SHP77 (cell line): Measurements from ENCODE around the gene PSTPIP1.

ENCODE experiments used
- DNase-seq, 2 experiments: peaks; one replicate each; lab custom pipeline; 2025; lab: John Stamatoyannopoulos, UW

Gene PSTPIP1

DNA sequence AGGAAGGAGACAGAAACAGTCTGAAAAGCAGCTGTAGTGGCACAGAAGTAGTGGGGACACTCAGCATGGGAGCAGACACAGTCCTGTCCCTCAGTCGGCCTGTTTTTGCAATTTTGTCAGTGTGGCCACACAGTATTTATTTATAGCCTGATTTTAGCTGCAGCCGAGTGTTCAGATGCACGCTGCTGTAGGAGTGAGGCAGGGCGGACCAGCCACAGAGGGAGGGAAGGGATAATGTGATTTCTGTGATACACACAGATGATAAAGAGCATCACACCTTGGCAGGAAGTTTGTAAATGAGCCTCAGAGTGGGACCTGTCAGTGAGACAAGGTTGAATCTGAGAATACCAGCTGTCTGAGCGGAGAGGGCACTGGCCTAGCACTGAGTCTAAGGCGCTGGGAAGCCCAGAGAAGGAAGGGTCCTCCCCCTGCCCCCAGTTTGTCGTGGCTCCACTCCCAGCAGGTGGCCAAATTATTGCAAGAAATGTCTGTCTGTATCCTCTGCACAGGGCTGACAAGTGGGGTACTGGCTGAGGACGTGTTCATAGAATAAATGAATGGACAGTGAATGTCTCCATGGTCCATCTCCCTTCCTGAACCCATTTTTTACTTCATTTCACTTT, 3.8 kb downstream of the PSTPIP1 start:
- DNase-seq = no peak

GRCh38 chr15:76999996-77000395, 5.1 kb downstream of the PSTPIP1 start:
- no peak for DNase-seq

- DNase-seq = no peak
Measured at GRCh38 chr15:77001351-77001750, 6.4 kb downstream of the PSTPIP1 start.

GRCh38 chr15:77001966-77002365, 7.0 kb downstream of the PSTPIP1 start:
- no peak for DNase-seq

- no peak for DNase-seq
Measured at GRCh38 chr15:77002436-77002835, 7.5 kb downstream of the PSTPIP1 start.

GRCh38 chr15:77002954-77003912, 8.3 kb downstream of the PSTPIP1 start:
- DNase-seq = no peak

DNA sequence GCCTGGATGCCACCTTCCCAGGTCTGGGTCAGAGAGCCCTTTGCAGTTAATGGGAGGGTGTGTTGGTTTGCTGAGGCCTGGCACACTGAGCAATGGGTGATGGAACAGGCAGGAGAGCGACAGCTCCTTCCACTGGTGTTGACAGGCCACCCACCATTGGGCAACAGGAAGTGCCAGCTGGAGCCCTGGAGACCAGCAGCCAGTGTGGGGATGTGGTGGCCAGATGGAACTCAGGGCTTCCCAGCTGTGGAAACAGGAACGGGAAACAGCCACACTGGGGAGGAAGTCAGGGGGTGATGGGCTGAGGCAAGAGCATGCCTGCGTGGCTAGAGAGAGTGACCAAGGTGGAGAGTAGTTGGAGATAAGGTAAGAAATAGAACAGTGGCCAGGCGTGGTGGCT, 9.3 kb downstream of the PSTPIP1 start:
- no peak for DNase-seq

DNA sequence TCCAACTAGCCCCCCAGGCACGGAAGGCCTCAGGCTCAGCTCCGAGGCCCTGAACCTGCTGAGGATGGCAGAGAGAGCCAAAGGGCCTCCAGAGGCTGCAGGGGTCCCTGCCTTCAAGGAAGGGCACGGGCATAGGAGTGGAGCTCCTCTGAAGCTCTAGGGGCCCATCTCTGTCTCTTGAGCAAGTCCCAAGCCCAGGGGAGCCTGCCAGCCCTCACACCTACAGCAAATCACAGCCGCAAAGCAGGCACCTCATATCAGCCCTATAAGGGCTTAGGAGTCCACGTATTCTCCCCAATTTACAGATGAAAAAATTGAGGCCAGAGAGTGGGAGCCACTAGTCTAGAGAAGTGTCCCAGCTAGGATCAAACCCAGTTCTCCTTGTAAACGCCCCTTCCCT, 14.2 kb downstream of the PSTPIP1 start:
- DNase-seq = no peak

- no peak for DNase-seq
Measured at GRCh38 chr15:77009646-77010311, 14.9 kb downstream of the PSTPIP1 start.

GRCh38 chr15:77010312-77010686, 15.4 kb downstream of the PSTPIP1 start:
- DNase-seq = no peak

- DNase-seq = no peak
Measured at GRCh38 chr15:77010857-77011256, 15.9 kb downstream of the PSTPIP1 start.

GRCh38 chr15:77012117-77012712, 17.3 kb downstream of the PSTPIP1 start:
- no peak for DNase-seq

DNA sequence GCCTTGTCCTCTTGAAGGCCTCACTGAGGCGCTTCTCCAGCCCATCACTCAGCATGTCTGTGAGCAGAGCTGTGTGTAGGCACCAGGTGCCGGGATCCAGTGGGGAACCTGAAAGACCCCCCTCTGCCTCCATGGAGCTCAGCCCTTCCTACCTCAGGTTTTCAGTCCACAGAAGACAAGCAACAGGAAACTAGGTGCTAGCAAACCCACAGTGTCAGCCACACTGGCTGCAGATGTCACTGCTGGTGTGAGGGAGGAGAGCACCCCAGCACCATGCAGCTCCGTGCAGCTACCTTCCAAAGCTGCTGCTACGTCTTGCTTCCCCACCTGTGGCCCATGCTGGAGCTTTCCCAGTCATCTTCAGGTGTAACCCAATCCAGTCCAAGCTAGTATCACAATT, 17.9 kb downstream of the PSTPIP1 start:
- no peak for DNase-seq

DNA sequence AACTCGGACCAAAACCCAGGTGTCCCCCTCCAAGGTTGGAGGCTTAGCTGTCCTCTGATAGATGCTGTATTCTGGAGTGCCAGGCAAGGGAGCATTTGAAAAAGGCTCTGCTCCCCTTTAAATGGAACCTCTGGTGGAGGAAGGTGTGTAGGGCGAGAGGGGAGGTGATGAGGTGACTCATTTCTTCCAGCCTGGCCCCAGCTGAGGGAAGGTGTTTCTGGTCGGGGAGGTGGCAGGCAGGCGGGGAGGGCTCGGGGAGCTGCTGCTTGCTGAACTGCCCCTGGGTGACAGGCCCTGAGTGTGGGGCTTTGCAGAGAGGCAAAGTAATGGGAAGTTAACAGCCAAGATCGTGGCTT, 18.8 kb downstream of the PSTPIP1 start:
- no peak for DNase-seq

DNA sequence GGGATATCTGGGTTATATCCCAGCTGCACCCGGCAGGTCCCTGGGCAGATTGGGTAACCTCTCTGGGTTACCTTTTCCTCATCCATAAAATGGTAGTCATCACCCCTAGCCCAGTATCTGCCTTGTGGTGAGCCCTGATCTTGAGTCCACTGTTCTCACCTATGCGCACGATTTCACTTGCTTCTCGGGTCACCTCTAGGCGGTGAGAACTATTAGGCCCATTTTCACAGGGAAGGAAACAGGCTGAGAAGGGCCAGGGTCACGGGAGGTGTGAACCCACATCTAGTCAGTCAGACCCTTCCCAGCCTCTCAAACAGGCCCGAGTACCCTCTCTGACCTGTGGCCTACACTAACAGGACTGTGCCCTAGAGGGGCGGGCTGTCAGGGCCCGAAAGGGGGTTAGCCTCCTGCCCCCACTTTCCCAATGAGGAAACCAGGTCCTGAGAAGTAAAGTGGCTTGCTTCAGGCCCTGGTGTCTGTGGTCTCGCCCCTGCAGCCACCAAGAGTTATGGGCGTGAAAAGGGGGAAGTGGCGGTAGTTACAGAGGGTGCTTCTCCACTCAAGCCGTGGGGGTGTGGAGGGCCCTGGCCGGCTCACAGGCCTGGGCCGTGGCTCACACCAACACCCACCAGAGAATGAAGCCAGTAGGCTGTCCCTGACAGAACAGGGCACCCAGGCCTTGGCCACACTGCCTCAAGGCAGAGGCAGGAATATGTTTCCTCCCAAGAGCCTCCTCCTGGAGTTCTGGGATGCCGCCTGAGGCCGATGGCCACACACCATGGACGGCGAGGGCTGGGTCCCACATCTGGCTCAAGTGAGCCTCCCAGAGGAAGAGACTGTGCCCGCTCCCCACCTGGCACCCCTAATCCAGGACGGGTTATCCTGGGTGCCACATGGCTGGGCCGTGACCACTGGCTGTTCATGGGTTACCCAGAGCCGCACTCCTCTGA, 19.5 kb downstream of the PSTPIP1 start:
- DNase-seq = no peak

DNA sequence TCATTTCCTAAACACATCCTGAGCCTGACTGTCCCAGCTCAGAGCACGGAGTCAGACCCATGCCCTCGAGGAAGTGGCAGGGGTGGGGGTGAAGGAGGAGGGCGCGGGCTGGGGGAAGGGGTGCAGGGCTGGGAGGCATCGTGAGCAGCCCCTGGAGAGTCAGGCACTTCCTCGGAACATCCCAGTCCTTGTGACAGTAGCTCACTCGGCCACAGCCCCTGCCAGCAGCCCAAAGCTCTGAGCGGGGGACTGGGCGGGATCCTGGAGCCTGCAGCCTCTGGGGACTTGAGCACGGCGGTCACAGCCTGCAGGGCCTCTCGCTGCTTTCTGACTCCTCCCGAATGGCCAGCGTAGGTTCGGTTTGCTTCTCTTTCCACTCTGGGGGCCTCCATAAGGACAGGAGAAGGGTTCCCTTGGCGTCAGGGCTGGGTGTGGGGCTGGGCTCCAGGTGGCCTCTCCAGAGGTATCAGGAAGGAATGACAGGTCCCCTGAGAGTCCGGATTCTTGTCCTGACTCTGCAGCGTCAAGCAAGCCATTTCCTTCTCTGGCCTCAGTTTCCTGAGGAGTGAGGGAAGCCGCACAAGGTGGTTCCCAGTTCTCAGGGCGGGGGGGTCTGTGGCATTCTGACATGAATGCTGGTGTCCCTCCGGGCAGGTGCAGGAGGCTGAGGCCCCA, 20.9 kb downstream of the PSTPIP1 start:
- no peak for DNase-seq

GRCh38 chr15:77016321-77016695, 21.4 kb downstream of the PSTPIP1 start:
- DNase-seq = no peak

GRCh38 chr15:77017091-77017660, 22.2 kb downstream of the PSTPIP1 start:
- DNase-seq = no peak

GRCh38 chr15:77017761-77018720, 23.1 kb downstream of the PSTPIP1 start:
- DNase-seq = no peak
